Skin epidermis (tissue), 12 donors: Measurements from ENCODE around the gene TRAK1.

Experiments
- H3K27ac ChIP-seq, 21 experiments: fragments of 200-600 bp; sonication (generic) in 11 of 21; one replicate each; pipeline ENCODE4 v1.5.0; 2020; ENCODE audit warnings: mild to moderate bottlenecking in 3 of 21, inconsistent platforms in 2 of 21, moderate library complexity in 2 of 21
- H3K4me3 ChIP-seq, 7 experiments: fragments of 200-600 bp; sonication (generic) in 2 of 7; one replicate each; pipeline ENCODE4 v1.5.0; 2020; ENCODE audit warnings: inconsistent platforms in 2 of 7, mild to moderate bottlenecking in 2 of 7, moderate library complexity in 1 of 7

The TRAK1 gene

DNA sequence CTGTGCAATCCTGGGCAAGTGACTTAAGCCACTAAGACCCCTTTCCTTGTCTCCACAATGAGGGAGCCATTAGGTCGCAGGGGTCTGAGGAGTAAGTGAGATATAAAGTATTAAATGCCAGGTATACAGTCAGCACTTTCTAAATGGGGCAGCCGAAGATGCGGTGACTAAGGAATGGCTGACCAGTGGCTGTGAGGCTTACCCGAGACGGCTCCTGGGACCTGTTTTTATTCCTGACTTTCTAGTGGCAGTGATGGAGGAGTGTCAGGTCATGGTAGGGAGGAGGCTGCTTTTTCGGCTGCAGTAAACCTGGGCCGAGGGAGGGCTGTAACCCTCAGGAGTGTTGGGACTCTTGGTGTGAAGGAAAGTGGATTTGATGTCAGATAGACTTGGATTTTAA, 52.3 kb downstream of the TRAK1 start:
- H3K4me3 ChIP-seq = no peak overlapping the region
- no peak overlapping the region for H3K27ac ChIP-seq

DNA sequence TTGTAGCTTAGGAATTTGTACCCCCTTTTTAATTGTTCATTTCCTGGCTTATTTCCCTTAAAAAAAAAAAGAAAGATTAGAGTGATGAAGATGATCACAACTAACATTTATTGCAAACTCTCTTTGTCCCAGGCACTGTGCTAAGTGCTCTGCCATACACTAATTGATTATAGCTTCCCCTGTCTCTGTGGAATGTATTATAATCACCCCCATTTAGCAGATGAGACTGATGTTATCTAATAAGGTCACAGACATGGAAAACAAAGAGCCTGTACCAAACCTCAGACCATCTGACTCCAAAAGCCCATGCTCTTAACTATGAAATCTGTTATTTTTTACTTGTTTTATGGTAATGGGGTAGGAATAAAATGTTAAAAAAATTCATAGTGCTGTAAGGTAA, 53.1 kb downstream of the TRAK1 start:
- Histone ChIP-seq H3K4me3 (no peak overlapping the region), H3K27ac (no peak overlapping the region)

DNA sequence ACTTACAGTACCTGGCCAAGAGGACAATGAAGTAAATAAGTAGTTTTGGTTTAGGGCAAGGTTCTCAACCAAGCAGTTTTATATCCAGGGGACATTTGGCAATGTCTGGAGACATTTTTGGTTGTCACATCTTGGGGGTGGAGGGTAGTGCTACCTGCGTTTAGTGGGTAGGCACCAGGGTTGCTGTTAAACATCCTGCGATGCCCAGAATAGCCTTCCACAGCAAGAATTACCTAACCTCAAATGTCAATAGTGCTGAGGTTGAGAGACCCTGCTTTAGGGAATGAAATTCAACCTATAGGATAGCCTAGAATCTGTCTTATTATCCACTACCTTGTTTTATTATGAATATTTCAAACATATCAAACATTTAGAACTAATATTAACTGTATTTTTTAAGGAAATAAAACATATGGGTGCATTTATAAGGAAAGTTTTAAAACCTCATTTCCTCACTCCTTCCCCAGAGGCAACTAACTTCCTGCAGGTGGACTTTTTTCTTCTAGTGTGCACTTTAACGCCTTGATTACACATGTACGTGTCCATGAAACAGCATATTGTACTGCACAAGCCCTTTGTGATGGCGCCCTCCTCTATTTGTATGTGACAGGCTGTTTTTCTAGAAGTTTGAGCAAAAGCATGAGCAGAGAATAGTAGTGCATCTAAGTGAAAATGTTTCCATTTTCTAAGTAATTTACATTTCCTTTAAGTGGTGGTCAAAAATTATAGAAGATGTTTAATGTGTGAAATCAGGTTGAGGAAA, 57.1 kb downstream of the TRAK1 start:
- no peak overlapping the region for H3K4me3 ChIP-seq
- no peak overlapping the region for H3K27ac ChIP-seq

DNA sequence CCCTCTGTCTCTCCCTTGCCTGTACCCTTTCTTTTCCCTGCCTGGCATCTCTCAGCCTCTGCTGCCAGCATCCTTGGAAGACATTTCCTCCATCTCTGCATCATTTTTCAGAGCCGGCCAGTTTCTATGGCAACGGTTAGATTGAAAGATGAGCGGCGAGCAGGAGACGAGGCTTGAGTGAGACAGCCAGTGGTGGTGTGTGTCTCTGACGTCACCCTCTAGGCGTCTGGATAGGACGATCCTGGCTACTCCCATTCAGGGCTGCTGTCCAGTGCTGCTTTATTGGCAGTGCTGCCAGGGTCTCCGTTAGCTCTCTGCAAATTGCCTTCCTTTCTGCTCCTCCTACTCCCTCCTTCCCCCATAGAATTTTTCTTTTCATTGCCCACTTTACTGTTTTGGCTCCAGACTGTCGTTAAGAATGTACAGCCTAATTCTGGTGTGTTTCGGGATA, 57.9 kb downstream of the TRAK1 start:
- Histone ChIP-seq H3K4me3 (no peak overlapping the region), H3K27ac (no peak overlapping the region)

DNA sequence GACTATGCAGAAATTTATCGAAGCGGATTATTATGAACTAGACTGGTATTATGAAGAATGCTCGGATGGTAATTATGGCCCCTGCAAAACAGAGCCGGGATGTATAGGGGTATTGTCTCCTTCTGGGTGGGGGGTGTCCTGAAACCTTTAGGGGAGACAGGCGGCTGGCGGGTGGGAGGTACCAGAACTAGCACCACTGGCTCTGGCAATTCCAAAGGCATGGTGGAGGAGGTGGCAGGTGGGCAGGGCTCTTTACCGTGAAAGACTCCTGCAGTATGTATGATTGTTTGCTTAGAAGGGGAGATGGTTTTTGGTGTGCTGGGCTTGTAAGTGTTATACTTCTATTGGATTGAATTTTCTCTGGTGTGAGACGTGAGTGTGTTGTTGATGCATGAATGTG, 58.4 kb downstream of the TRAK1 start:
- Histone ChIP-seq H3K27ac (no peak overlapping the region), H3K4me3 (no peak overlapping the region)

DNA sequence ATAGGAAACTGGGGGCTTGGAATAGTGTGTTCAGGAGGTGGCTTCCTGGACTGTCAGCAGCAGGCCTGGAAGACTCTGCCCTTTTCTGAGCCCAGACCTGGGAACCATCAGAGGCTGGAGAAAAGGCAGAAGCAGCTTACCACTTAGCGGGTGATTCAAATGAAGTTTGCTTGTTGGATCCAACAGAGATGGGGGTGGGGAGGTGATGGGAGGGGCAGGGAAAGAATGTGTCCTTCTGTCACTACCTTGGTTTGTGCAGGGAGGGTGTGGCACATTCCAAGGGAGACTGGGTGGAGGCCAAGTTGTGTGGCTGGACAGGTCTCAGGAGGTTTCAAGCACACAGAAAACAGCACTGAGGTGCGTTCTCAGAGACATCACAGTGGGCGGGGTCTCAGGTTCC, 58.8 kb downstream of the TRAK1 start:
- Histone ChIP-seq H3K27ac (no peak overlapping the region), H3K4me3 (no peak overlapping the region)

DNA sequence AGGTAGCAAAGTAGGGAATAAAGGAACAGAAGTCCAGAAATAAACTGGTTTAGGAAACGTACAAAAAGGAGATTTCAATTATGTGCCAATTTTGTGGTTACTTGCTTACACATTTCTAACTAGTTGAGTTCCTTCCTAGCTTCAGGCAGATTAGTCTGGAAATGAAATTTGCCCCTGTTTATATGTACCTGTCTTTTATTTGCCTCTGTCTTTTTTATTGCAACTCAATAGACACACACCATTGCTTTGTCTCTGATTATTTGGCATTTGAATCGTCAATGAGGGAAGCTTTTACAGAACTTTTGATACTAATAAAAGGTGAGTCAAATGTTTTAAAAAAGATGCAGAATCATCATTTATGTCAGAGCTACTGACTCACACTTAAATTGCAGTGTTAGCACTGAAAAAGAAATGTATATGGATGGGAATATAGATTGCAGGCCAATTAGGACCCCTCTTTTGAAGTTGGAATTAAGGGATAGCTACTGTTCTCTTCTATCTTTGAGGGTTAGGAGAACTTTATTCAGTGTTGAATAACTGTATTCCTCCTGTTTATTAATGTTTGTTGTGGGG, 60.5 kb downstream of the TRAK1 start:
- no peak overlapping the region for H3K27ac ChIP-seq

DNA sequence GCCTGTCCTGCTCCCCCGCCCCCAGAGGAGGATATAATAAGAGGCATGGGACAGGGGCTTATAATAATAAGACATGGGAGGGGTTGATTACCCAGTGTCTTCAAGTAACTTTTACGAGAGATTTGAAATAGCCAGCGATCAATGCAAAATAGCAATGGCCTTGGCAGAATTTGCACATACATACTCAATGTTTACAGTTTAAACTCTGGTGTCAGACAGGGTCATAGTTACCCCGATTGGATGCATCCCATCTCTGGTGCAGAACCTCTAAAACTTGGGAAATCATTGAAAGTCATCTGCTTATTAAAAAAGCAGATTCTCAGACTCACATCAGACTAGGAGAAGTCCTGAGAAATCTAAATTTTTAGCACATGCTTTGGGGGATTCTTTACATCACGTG, 61.0 kb downstream of the TRAK1 start:
- H3K27ac ChIP-seq = peak overlapping the region in 2 of 21 experiments; percentile 12 to 19
- H3K4me3 ChIP-seq = no peak overlapping the region

More for the DNA sequence above, 60.5 kb downstream of the TRAK1 start:
- no peak overlapping the region for H3K4me3 ChIP-seq

DNA sequence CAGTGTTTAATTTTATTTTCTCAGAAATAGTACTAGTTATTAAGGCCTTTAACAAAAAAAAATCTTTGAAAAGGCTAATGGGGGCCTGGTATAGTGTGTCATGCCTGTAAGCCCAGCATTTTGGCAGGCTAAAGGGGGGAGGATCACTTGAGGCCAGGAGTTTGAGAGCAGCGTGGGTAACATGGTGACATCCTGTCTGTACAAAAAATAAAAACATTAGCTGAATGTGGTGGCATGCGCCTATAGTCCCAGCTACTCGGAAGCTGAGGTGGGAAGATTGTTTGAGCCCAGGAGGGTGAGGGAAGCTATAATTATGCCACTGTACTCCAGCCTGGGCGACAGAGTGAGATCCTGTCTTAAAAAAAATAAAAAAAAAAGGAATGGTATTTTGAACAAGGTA, 61.9 kb downstream of the TRAK1 start:
- H3K4me3 ChIP-seq = no peak overlapping the region
- peak overlapping the region in 1 of 21 experiments; percentile 51 for H3K27ac ChIP-seq

DNA sequence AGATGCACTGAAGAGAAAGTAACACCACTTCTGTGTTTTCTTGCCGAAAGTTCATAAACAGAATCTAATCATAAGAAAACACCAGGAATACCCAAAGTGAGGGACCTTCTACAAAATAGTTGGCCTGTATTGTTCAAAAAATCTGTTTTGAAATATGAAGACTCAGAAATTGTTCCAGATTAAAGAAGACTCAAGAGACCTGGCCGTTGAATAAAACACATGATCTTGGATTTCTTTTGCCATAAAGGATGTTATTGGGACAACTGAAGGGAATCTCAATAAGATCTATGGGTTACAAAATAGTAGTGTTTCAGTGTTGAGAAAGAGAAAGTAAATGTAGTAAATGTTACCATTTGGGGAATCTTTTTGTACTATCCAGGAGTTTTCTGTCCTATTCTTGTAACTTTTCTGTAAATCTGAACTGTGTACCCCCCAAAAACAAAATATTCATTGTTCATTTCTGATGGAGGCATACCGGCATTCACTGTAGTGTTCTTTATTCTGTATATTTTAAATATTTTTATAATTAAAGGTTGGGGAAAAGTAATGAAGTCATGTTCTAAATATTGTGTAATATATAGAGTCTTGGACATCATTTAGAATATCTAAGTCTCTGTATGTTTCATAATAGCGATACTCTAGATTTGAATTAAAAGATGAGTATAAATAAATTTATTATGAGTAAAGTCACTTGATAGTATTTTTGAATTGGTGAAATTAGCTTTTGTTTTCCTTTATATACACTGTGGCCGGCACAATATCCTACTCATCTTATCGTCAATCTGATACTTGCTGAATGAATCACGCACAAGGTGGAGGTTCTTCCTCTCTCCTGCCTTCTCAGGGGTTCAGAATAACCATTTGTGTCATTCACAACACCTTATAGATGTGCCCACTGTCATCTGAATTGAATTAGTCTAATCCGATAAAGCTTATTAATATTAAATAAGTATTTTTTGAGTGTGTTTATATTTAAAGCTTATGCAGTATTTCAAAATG, 66.7 kb downstream of the TRAK1 start:
- Histone ChIP-seq H3K27ac (no peak overlapping the region), H3K4me3 (no peak overlapping the region)

DNA sequence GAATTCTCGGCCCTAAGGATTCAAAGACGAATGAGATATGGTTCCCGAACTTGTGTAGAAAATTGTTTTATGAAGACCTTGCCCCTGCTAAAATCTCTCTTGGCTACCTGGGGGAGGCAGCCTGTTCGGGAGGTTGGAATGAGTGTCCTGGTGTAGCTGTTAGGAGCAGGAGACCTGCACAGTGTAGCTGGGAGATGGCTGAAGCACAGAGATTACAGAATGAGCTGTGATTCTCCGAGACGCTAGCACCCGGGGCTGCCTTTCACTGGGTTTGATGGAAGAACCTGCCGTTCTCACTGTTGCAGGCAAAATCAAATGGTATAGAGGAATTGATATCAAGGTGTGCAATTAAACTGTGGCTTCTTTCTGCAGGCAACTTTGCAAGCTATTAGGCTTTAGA, 68.0 kb downstream of the TRAK1 start:
- Histone ChIP-seq H3K4me3 (no peak overlapping the region), H3K27ac (peak overlapping the region in 3 of 21 experiments; percentile 39 to 61 (median 47))

DNA sequence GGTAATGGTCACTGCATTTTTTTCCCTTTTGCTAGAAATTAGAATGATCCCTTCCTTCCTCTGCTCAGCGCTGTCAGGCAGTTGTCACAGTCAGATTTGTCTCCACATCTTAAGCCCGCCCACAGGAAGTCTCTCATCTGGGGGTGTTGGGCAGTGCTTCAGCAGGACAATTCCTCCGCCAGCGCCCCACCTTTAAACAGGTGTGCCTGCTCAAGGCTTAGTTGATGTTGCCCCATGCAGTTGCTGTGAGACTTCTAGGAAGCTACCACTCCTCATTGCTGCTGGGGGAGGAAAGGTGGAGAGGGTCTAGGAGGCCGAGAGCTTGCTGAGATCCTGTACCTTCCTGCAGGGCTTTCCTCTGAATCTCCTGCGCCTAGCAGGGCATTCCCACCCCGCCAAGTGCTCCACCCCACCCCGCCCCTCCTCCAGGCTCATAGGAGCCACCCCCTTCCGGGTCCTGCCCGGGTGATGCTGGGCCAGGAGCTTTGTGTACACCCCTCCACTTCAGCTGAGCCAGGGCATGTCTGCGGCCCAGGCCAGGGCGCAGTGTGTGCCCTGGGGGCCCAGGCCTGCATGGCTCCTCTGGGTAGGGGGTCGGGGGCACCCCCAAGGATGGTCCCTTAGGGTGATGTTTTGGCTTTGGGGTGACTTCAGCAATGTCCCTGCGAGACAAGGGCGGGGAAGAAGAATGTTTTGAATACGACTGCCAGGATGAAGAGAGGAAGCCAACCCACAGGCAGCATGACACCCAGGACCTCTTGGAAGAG, 68.7 kb downstream of the TRAK1 start:
- peak overlapping the region in 15 of 21 experiments; percentile 14 to 73 (median 47) for H3K27ac ChIP-seq
- peak overlapping the region in 2 of 7 experiments; percentile 6 to 7 for H3K4me3 ChIP-seq

DNA sequence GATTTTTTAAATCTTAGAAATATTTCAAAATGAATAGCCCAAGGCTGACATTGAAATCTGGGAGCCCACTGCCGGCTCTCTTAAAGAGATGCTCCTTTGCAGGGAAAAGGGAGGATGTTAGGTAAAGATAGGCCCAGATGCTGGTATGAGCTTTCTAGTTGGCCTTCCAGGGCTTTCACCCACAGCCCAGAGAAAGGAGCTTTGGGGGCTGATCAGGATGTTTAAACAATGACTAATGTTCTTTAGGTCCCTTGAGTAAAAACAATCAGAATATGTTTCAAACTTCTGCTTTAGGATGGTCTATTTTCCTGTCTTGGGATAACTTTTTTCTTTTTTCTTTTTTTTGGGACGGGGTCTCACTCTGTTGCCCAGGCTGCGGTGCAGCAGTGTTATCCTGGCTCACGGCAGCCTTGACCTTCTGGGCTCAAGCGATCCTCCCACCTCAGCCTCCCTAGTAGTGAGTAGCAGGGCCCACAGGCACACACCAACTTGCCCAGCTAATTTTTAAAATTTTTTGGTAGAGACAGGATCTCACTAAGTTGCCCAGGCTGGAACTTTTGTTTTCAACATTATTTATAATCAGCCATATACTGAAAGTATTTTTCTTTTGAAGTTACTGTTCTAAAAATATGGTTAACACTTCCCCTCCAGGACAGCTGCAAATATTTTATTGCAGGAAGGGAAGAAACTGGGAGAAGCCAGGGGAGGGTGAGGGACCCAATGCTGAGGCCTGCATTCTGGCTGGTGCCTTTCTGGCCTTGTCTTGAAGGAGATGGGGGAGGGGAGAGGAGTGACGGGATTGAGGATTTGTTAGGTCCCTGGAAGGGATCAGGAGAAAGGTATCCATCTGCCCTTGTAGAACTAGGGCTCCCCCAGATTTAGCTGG, 70.1 kb downstream of the TRAK1 start:
- peak overlapping the region in 1 of 7 experiments; percentile 7 for H3K4me3 ChIP-seq
- peak overlapping the region in 1 of 21 experiments; percentile 0 for H3K27ac ChIP-seq

DNA sequence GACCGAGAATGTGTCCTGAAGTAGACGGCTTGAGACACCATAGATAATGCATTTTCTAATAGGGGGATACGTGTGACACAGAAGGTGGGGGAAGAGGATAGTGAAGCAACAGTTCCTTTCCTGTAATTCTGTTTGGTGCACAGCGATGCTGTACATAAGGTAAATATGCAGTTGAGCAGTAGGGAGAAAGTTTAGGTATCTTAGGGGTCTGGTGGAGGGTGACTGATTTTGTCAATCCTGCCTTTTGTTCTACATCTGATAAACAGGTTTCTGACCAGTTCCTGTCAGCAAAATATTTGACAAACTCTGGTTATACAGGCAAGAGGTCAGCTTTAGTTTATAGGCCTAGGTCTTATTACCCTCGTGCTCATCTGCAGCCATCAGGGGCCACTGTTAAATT, 71.3 kb downstream of the TRAK1 start:
- no peak overlapping the region for H3K4me3 ChIP-seq
- no peak overlapping the region for H3K27ac ChIP-seq

DNA sequence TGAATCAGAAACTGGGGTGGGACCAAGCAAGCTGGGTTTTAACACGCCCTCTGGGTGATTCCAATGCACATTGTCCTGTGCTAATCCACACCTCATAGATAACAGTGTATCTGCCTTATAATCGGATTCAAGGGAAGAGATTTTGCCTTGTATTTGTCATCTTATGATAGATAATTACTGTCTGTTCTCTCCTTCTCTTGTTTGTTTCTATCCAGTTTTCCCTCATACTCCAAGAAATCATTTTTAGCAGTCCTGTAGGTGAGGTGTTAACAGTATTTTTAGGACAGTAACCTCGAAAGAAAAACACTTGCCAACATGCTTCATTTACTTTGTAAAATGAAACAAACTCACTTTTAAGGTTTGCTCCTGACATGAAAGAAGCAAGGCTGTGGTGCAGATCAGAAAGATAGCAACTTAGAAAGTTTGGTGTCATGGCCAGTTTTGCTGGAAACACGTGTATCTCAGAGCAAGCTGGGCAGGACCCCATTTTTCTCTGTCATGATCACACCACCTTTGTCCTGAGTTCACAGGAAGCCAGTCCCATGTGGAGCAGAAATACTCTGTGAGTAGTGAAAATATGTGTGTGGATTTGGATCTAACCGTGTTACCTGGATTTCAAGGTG, 72.6 kb downstream of the TRAK1 start:
- no peak overlapping the region for H3K27ac ChIP-seq
- H3K4me3 ChIP-seq = no peak overlapping the region

DNA sequence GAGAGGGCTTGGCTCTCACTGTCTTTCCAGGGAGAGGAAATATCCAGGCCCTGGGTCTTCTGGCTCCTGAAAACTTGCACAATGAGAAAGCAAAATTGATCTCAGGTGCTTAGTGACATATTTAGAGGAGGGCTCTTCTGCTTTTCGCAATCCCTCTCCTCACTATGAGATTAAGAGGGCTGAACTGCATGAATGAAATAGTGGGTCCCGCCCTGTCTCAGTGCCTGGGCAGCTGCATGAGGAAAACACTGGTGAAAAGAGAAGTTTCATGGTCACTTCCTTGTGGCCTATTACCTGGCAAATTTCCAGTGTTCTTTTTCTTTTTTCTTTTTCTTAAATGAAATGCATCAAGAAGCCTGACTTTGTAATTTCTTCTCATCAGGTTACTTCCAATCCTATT, 73.5 kb downstream of the TRAK1 start:
- peak overlapping the region in 1 of 21 experiments; percentile 7 for H3K27ac ChIP-seq
- H3K4me3 ChIP-seq = no peak overlapping the region

DNA sequence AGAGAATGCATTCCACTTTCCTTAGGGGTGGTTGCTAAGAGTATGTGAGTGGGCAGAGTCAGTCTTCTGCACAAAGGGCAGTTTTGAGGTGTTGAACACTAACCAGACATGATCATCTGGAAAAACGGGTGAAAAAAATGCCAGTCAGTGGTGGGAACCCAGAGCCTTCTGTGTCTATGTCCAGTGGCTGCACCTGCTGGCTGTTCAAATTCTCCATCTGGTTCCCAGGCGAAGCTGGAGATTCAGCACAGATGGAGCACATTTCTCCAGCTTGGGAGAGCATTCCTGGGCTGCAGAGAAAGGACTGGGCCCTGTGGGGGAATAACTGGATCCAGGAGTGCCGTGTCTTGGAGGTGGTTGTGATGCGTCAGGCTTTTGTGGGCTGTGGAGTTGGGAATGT, 74.1 kb downstream of the TRAK1 start:
- H3K27ac ChIP-seq = no peak overlapping the region
- H3K4me3 ChIP-seq = no peak overlapping the region

DNA sequence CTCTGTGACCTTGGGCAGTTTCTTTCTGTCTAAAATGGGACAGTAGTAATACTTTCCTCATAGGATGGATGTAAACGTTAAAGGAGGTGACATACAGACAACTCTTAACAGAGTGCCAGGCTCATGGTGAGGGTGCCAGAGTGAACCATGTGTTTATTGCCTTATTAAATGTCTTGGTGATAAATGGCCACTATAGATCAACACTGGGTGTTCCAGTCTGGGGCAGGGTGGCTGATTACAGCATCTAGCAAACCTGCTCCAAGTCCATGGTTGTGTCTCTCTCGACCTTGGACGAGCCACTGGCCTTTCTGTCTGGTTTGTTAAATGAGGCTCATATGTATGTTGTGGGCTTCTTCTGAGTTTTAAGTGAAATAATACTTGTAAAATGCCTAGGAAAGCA, 75.1 kb downstream of the TRAK1 start:
- Histone ChIP-seq H3K27ac (no peak overlapping the region), H3K4me3 (no peak overlapping the region)
